ENCODE measurements around the gene COL3A1. TPM values are rescaled to one million over a fixed set of nuclear protein-coding genes. Genes with fewer than 3 reads are reported as not detected.

Gene COL3A1
- total and polyA plus RNA-seq, 2 experiments from 2014 or later = 155 to 159 TPM

GRCh38 chr2:188993247-188993646, 19.1 kb downstream of the COL3A1 start:
- no peaks in the 10 kb centered on the region for H3K4me1 ChIP-seq (ENCODE audit: low read depth)
- H3K9me3 ChIP-seq (ENCODE audit: low read depth) = no peaks in the 10 kb centered on the region
- no peak overlapping the region for H3K4me3 ChIP-seq
- no peak for DNase-seq (ENCODE audit: low read depth in 1 of 2, low spot score in 1 of 2)
- H3K27ac ChIP-seq = no peak overlapping the region
- no peaks in the 10 kb centered on the region for H3K36me3 ChIP-seq
- TF ChIP-seq CTCF (IDR thresholded peaks at IDR 0.05; ENCODE audit: low read depth, low read length) = no peak
- H3K27me3 ChIP-seq = no peaks in the 10 kb centered on the region

DNA sequence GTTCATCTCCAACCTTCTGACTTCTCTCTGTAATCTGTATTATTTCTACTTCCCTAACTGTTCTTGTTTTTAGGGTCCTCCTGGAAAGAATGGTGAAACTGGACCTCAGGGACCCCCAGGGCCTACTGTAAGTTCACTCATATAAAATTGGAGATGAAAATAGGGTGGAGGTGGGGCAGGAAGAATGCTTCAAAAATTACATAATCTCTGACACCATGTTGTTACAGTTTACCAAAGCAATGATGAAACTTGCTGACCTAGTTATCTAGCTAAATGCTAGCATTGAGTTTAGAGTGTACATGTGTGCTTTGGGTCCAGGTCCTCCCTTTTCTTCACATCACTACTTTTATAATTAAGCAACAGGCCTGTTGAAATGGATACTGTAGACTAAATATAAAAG, 23.1 kb downstream of the COL3A1 start:
- H3K36me3 ChIP-seq = no peaks in the 10 kb centered on the region
- no peaks in the 10 kb centered on the region for H3K4me1 ChIP-seq (ENCODE audit: low read depth)
- no peak overlapping the region for H3K27ac ChIP-seq
- no peak for TF ChIP-seq CTCF (IDR thresholded peaks at IDR 0.05; ENCODE audit: low read depth, low read length)
- peak in 1 of 2 donors; percentile 74 for DNase-seq (ENCODE audit: low read depth in 1 of 2, low spot score in 1 of 2)
- H3K9me3 ChIP-seq (ENCODE audit: low read depth) = no peaks in the 10 kb centered on the region
- H3K27me3 ChIP-seq = no peaks in the 10 kb centered on the region
- no peak overlapping the region for H3K4me3 ChIP-seq

GRCh38 chr2:189000221-189000620, 26.0 kb downstream of the COL3A1 start:
- Histone ChIP-seq H3K9me3 (ENCODE audit: low read depth) (no peaks in the 10 kb centered on the region), H3K27ac (no peak overlapping the region), H3K27me3 (no peaks in the 10 kb centered on the region), H3K4me3 (no peak overlapping the region), H3K4me1 (ENCODE audit: low read depth) (no peaks in the 10 kb centered on the region), H3K36me3 (no peaks in the 10 kb centered on the region)
- TF ChIP-seq CTCF (IDR thresholded peaks at IDR 0.05; ENCODE audit: low read depth, low read length) = no peak
- DNase-seq (ENCODE audit: low read depth in 1 of 2, low spot score in 1 of 2) = no peak

DNA sequence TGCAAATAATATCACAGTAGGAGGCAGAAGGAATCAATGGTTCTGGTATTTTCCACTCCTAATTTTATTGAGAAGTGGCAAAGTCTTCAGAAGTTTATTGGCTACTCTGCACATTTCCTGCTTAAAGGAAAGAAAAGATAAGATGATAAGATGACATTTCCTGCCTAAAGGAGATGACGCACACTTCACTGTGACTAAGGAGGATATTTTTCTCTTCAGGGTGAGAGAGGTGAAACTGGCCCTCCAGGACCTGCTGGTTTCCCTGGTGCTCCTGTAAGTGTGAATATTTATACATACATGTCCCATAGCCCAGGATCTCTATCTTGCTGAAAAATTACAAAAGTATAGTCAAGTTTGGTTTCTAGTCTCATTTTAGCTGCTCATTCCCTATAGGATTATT, 27.9 kb downstream of the COL3A1 start:
- DNase-seq (ENCODE audit: low read depth in 1 of 2, low spot score in 1 of 2) = peak in 1 of 2 donors; percentile 76
- Histone ChIP-seq H3K4me3 (no peak overlapping the region), H3K36me3 (no peaks in the 10 kb centered on the region), H3K27me3 (no peaks in the 10 kb centered on the region), H3K4me1 (ENCODE audit: low read depth) (no peaks in the 10 kb centered on the region), H3K27ac (no peak overlapping the region), H3K9me3 (ENCODE audit: low read depth) (no peaks in the 10 kb centered on the region)
- TF ChIP-seq CTCF (IDR thresholded peaks at IDR 0.05; ENCODE audit: low read depth, low read length) = no peak

DNA sequence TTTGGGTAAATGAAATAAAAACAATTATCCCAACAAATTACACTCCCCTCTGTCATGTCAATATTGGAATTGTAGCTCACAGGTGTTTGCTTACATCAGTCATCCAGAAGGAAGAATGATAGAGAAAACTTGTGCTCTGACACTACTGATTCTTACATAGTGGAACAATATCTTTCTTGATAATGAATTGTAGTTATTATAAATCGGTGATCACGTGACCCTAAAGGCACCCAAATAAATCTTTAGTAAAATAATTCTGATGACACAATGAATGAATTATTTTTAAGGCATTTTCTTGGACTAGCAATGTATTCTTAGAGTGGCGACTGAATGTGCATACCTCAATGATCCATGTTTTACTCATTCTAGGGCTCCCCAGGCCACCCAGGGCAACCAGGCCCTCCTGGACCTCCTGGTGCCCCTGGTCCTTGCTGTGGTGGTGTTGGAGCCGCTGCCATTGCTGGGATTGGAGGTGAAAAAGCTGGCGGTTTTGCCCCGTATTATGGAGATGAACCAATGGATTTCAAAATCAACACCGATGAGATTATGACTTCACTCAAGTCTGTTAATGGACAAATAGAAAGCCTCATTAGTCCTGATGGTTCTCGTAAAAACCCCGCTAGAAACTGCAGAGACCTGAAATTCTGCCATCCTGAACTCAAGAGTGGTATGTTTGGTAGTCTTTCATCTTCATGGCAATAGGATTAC, 34.5 kb downstream of the COL3A1 start:
- no peaks in the 10 kb centered on the region for H3K9me3 ChIP-seq (ENCODE audit: low read depth)
- DNase-seq (ENCODE audit: low read depth in 1 of 2, low spot score in 1 of 2) = no peak
- no peaks in the 10 kb centered on the region for H3K36me3 ChIP-seq
- no peaks in the 10 kb centered on the region for H3K27me3 ChIP-seq
- no peaks in the 10 kb centered on the region for H3K4me1 ChIP-seq (ENCODE audit: low read depth)
- H3K4me3 ChIP-seq = no peak overlapping the region
- TF ChIP-seq CTCF (IDR thresholded peaks at IDR 0.05; ENCODE audit: low read depth, low read length) = no peak
- no peak overlapping the region for H3K27ac ChIP-seq
